Stimulated activated naive CD8-positive, alpha-beta T cell treated with anti-CD3 and anti-CD28 coated beads, Interleukin-15, amount 100 ng/mL, for 72 hours (primary cell): Measurements from ENCODE around the gene GNA15.
"Not testable (repeated sequence)": the region's sequence is repeated elsewhere in the genome, so short reads cannot be mapped to it uniquely, and the experiment has no call there.

Experiments
- ATAC-seq: fragments of 150-1000 bp; cut with Tn5 transposase; 2 replicates; pipeline ENCODE4 v1.10.0; 2021; ENCODE audit warnings: mild to moderate bottlenecking, moderate library complexity
- DNase-seq, 2 donors: peaks; one replicate each; pipeline ENCODE4 v3.0.0; 2021 to 2022
- H3K27ac Mint-ChIP-seq, 2 donors: one replicate each; pipeline ENCODE4 v1.8.0; 2022; ENCODE audit warnings: mild to moderate bottlenecking in 2 of 2, mixed read lengths in 2 of 2, moderate library complexity in 2 of 2
- H3K27me3 Mint-ChIP-seq: one replicate; pipeline ENCODE4 v1.8.0; 2022; ENCODE audit warnings: mixed read lengths
- H3K4me1 Mint-ChIP-seq: one replicate; pipeline ENCODE4 v1.8.0; 2022; ENCODE audit warnings: mild to moderate bottlenecking, mixed read lengths
- H3K4me3 Mint-ChIP-seq, 2 donors: one replicate each; pipeline ENCODE4 v1.8.0; 2022; ENCODE audit warnings: mild to moderate bottlenecking in 2 of 2, mixed read lengths in 2 of 2, moderate library complexity in 1 of 2
- H3K9me3 Mint-ChIP-seq, 2 donors: one replicate each; pipeline ENCODE4 v1.8.0; 2022; ENCODE audit warnings: mixed read lengths in 2 of 2

The GNA15 gene

DNA sequence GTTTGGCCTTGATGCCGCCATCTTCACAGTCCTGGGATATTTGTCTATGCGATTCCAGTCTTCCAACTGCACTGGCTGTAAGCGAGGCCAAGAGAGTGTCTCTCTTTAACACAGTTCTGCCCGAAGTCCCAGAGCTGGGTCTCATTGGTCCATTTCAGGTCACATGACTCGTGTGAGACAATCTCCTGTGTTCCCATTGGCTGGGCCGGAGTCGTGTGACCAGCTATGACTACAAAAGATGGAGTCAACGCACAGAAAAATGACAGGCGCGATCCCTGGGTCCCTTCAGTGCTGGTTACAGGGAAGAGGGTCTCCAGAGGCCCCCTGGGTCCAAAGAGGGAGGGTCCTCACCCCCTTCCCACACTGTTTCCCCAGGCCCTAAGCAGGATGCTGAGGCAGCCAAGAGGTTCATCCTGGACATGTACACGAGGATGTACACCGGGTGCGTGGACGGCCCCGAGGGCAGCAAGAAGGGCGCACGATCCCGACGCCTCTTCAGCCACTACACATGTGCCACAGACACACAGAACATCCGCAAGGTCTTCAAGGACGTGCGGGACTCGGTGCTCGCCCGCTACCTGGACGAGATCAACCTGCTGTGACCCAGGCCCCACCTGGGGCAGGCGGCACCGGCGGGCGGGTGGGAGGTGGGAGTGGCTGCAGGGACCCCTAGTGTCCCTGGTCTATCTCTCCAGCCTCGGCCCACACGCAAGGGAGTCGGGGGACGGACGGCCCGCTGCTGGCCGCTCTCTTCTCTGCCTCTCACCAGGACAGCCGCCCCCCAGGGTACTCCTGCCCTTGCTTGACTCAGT is 26.8 kb downstream of the GNA15 start:
- ATAC-seq (peak; percentile 13), DNase-seq (peak in 1 of 2 donors; percentile 43)
- Mint-ChIP-seq H3K4me3 (no peak overlapping the region), H3K4me1 (peaks cover 26% of the 10 kb centered on the region), H3K27me3 (no peaks in the 10 kb centered on the region), H3K9me3 (peaks cover 4 to 7% of the 10 kb centered on the region in 2 donors), H3K27ac (no peak overlapping the region)

DNA sequence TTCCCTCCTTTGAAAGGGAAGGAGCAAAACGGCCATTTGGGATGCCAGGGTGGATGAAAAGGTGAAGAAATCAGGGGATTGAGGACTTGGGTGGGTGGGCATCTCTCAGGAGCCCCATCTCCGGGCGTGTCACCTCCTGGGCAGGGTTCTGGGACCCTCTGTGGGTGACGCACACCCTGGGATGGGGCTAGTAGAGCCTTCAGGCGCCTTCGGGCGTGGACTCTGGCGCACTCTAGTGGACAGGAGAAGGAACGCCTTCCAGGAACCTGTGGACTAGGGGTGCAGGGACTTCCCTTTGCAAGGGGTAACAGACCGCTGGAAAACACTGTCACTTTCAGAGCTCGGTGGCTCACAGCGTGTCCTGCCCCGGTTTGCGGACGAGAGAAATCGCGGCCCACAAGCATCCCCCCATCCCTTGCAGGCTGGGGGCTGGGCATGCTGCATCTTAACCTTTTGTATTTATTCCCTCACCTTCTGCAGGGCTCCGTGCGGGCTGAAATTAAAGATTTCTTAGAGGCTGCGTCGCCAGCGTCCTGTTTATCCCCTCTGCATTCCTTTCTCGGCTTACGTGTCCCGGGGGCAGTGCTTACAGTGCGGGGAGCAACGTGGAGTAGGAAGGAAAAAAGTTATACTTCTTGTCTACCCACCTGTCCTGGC is 27.5 kb downstream of the GNA15 start:
- DNase-seq: peak; percentile 68 to 79
- Mint-ChIP-seq H3K4me3 (no peak overlapping the region), H3K4me1 (peaks cover 26% of the 10 kb centered on the region), H3K27ac (no peak overlapping the region), H3K9me3 (peaks cover 4 to 7% of the 10 kb centered on the region in 2 donors), H3K27me3 (no peaks in the 10 kb centered on the region)
- ATAC-seq: peak; percentile 91

DNA sequence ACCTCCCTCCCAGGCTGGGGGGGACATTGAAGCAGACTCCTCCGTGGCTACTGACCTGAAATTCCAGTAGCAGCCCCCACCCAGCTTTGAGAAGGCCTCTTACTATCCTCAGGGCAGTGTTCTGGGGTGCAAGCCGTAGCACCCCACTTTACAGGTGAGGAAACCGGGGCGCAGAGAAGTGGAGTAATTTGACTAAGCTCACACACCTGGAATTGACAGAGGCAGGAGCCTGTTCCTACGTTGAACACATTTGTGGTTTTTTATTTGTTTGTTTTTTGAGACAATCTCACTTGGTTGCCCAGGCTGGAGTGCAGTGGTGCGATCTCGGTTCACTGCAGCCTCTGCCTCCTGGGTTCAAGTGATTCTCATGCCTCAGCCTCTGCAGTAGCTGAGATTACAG is 28.1 kb downstream of the GNA15 start:
- DNase-seq (no peak), ATAC-seq (no peak)
- Mint-ChIP-seq H3K9me3 (peaks cover 4 to 7% of the 10 kb centered on the region in 2 donors), H3K27me3 (no peaks in the 10 kb centered on the region), H3K4me1 (peaks cover 26% of the 10 kb centered on the region), H3K27ac (no peak overlapping the region), H3K4me3 (no peak overlapping the region)

DNA sequence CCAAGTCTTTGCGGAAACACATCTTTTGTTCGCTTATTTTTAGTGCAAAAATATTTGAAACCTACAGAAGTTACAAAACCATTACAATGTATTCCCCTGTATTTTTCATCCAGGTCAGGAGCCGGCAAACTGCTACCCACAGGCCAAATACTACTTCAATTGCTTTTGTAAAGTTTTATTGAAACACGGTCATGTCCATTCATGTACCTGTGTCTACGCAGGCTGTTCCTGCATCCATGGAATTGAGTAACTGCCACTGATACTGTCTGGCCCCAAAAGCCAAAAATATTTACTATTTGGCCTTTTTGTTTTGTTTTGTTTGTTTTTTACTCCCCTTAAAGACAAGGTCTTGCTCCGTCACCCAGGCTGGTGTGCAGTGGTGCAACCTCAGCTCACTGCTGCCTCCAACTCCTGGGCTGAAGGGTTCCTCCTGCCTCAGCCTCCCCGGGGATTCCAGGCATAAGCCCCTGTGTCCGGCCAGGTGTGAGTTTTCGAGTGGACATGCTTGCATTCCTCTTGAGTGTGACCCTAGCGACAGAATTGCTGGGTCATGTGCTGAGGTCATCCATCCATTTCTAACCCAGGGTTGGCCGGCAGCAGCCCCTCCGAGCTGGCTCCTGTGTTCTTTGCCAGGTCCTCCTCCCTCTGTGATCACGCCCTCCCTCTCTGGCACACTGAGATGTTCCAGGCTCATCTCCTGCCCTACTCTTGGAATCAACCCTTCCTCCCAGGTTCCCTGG is 31.9 kb downstream of the GNA15 start:
- H3K27me3 Mint-ChIP-seq: no peaks in the 10 kb centered on the region
- no peak overlapping the region for H3K27ac Mint-ChIP-seq
- H3K4me3 Mint-ChIP-seq: no peak overlapping the region
- peaks cover 31% of the 10 kb centered on the region for H3K4me1 Mint-ChIP-seq
- no peaks in the 10 kb centered on the region for H3K9me3 Mint-ChIP-seq
- DNase-seq (no peak), ATAC-seq (no peak)

DNA sequence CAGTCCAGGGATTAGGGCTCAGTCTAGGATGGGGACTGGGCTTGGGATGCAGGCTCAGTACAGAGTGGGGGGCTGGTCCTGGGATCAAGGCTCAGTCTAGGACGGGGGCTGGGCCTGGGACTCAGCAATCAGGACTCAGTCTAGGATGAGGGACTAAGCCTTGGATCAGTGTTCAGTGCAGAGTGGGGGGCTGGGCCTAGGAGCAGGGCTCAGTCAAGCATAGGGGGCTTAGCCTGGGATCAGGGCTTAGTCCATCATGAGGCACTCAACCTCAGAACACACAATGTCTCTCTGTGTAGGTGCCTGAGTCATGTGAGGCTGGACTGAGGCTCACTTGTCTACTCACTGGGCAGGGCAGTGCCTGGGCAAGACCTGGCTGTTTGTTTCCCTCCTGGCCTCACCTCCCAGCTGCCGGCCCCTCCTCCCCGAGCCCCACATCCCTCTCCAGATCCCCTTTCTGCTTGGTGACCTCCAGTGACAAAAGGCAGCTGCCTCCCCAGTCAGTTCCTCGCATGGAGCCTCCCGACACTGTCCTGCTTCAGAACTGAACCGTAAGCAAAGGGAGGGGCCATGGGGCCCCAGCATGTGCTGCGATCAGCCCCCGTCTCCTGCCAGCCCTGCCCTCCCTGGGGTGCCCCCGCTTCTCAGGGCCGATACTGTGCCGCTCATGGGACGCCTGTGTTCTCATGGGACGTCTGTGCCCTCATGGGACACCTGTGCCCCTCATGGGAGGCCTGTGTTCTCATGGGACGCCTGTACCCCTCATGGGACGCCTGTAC is 36.2 kb downstream of the GNA15 start:
- Mint-ChIP-seq H3K4me1 (peaks cover 26% of the 10 kb centered on the region), H3K4me3 (no peak overlapping the region), H3K9me3 (no peaks in the 10 kb centered on the region), H3K27ac (peak overlapping the region in 1 of 2 donors; percentile 27), H3K27me3 (no peaks in the 10 kb centered on the region)
- ATAC-seq: peak; percentile 44
- DNase-seq: no peak

DNA sequence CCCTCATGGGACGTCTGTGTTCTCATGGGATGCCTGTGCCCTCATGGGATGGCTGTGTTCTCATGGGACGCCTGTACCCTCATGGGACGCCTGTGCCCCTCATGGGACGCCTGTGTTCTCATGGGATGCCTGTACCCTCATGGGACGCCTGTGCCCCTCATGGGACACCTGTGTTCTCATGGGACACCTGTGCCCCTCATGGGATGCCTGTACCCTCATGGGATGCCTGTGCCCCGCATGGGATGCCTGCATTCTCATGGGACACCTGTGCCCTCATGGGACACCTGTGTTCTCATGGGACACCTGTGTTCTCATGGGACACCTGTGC is 36.8 kb downstream of the GNA15 start:
- peaks cover 30% of the 10 kb centered on the region for H3K4me1 Mint-ChIP-seq
- not testable (repeated sequence) for DNase-seq, H3K9me3 Mint-ChIP-seq, H3K27me3 Mint-ChIP-seq, H3K4me3 Mint-ChIP-seq, H3K27ac Mint-ChIP-seq, ATAC-seq

DNA sequence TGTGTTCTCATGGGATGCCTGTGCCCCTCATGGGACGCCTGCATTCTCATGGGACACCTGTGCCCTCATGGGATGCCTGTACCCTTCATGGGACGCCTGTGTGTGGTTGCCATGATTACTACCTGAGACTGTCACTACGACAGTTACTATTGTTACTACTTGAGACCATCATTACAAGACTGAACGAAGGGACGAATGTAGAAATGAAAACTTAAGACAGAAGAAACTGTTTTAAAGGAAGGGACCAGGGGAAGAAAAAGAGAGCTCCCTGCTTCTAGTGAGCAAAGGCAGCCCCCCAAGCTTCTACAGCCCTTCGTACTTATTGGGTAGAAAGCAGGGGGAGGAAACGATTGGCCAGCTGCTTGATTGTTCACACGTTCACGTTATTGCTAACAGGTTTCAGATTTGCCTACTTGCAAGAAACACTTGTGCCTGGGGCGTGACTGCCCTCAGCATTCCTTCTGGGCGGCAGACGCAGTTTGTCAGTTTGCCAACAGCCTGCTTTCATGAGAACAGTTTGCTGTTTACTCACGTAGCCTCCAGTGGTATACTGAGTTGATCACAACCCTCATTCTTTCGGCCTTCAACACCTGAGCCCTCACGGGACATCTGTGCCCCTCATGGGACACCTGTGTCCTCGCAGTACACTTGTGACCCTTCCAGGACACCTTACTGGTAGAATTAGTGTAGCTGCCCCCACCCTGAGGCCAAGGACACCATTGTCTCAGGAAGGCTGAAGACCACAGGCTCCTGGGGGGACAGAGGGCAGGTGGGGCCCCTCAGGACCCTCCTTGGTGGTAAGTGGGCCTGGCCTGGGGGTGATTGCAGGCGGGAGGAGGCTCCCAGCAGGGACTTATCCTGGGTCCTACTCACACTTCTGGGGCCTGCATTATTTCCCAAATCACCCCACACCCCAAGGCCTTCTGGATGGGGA is 40.2 kb downstream of the GNA15 start:
- Mint-ChIP-seq H3K4me3 (peak overlapping the region; percentile 85 to 89), H3K27ac (peak overlapping the region in 1 of 2 donors; percentile 92), H3K27me3 (no peaks in the 10 kb centered on the region), H3K9me3 (no peaks in the 10 kb centered on the region), H3K4me1 (peaks cover 35% of the 10 kb centered on the region)
- ATAC-seq: no peak
- DNase-seq: no peak

DNA sequence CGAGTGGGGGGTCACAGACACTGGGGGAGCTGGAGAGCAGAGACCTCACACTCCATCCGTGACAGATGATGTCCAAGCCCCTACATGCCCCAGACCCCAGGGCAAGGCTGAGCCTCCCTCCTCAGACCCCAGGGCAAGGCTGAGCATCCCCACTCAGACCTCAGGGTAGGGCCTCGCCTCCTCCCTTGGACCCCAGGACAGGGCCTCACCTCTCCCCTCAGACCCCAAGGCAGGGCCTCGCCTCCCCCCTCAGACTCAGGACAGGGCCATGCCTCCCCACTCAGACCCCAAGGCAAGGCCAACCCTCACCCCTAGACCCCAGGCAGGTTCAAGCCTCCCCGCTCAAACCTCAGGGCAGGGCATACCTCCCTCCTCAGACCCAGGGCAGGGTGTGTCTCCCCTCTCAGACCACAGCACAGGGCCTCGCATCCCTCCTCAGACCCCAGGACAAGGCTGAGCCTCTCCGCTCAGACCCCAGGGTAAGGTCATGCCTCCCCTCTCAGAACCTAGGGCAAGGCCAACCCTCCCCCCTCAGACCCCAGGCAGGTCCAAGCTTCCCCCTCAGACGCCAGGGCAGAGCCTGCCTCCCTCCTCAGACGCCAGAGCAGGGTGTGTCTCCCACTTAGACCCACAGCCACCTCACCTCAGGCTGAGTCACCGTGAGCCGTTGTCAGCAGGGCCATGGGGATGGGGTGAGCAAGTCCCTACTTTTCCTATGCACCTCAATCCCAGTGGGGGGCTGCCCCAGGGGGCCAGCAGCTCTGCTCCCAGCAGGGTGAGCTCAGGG is 41.1 kb downstream of the GNA15 start:
- Mint-ChIP-seq H3K27me3 (no peaks in the 10 kb centered on the region), H3K4me3 (peak overlapping the region; percentile 85 to 89), H3K4me1 (peaks cover 33% of the 10 kb centered on the region), H3K9me3 (no peaks in the 10 kb centered on the region), H3K27ac (peak overlapping the region; percentile 81 to 92)
- ATAC-seq (peak; percentile 67), DNase-seq (peak; percentile 44 to 72)

DNA sequence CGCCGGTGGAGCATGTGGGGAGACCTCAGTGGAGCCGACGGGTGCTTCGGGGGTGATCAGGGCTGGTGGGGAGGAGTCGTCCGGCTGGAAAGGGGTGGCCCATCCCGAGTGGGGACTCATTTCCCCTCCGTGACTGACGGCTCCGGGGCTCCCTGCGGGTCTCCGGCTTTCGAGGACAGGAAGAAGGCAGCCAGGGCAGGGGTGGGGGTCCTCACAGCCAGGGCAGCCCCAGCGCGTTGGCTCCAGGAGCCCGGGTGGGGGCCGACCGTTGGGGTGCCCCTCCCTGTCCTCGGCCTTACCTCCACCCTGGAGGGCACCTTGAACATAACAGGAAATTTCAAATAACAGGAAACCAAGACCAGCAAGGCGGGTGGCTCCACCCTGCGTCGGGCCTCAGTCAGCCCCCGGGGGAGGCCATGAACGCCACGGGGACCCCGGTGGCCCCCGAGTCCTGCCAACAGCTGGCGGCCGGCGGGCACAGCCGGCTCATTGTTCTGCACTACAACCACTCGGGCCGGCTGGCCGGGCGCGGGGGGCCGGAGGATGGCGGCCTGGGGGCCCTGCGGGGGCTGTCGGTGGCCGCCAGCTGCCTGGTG is 42.6 kb downstream of the GNA15 start, which contains the start of gene S1PR4:
Gene S1PR4 (plus strand): TSS at position 393 of the 596 bp plus-strand sequence. CDS start 24 bp downstream, at position 417.
- no peaks in the 10 kb centered on the region for H3K27me3 Mint-ChIP-seq
- H3K27ac Mint-ChIP-seq: peak within 1 kb of the TSS; percentile 97 to 98
- ATAC-seq: peak; percentile 82
- peak within 1 kb of the TSS; percentile 91 to 99 for H3K4me3 Mint-ChIP-seq
- H3K4me1 Mint-ChIP-seq: peaks cover 39% of the 10 kb centered on the region
- no peaks in the 10 kb centered on the region for H3K9me3 Mint-ChIP-seq
- peak; percentile 69 to 81 for DNase-seq

DNA sequence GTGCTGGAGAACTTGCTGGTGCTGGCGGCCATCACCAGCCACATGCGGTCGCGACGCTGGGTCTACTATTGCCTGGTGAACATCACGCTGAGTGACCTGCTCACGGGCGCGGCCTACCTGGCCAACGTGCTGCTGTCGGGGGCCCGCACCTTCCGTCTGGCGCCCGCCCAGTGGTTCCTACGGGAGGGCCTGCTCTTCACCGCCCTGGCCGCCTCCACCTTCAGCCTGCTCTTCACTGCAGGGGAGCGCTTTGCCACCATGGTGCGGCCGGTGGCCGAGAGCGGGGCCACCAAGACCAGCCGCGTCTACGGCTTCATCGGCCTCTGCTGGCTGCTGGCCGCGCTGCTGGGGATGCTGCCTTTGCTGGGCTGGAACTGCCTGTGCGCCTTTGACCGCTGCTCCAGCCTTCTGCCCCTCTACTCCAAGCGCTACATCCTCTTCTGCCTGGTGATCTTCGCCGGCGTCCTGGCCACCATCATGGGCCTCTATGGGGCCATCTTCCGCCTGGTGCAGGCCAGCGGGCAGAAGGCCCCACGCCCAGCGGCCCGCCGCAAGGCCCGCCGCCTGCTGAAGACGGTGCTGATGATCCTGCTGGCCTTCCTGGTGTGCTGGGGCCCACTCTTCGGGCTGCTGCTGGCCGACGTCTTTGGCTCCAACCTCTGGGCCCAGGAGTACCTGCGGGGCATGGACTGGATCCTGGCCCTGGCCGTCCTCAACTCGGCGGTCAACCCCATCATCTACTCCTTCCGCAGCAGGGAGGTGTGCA is 43.3 kb downstream of the GNA15 start:
- peak overlapping the region; percentile 91 to 99 for H3K4me3 Mint-ChIP-seq
- no peaks in the 10 kb centered on the region for H3K27me3 Mint-ChIP-seq
- ATAC-seq (peak; percentile 34), DNase-seq (peak; percentile 36 to 53)
- peak overlapping the region; percentile 97 to 98 for H3K27ac Mint-ChIP-seq
- peaks cover 46% of the 10 kb centered on the region for H3K4me1 Mint-ChIP-seq
- no peaks in the 10 kb centered on the region for H3K9me3 Mint-ChIP-seq

DNA sequence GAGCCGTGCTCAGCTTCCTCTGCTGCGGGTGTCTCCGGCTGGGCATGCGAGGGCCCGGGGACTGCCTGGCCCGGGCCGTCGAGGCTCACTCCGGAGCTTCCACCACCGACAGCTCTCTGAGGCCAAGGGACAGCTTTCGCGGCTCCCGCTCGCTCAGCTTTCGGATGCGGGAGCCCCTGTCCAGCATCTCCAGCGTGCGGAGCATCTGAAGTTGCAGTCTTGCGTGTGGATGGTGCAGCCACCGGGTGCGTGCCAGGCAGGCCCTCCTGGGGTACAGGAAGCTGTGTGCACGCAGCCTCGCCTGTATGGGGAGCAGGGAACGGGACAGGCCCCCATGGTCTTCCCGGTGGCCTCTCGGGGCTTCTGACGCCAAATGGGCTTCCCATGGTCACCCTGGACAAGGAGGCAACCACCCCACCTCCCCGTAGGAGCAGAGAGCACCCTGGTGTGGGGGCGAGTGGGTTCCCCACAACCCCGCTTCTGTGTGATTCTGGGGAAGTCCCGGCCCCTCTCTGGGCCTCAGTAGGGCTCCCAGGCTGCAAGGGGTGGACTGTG is 44.0 kb downstream of the GNA15 start:
- H3K27ac Mint-ChIP-seq: peak overlapping the region; percentile 97 to 98
- DNase-seq: peak; percentile 56 to 63
- peaks cover 52% of the 10 kb centered on the region for H3K4me1 Mint-ChIP-seq
- ATAC-seq: peak; percentile 51
- H3K9me3 Mint-ChIP-seq: no peaks in the 10 kb centered on the region
- peak overlapping the region; percentile 91 to 99 for H3K4me3 Mint-ChIP-seq
- H3K27me3 Mint-ChIP-seq: no peaks in the 10 kb centered on the region

DNA sequence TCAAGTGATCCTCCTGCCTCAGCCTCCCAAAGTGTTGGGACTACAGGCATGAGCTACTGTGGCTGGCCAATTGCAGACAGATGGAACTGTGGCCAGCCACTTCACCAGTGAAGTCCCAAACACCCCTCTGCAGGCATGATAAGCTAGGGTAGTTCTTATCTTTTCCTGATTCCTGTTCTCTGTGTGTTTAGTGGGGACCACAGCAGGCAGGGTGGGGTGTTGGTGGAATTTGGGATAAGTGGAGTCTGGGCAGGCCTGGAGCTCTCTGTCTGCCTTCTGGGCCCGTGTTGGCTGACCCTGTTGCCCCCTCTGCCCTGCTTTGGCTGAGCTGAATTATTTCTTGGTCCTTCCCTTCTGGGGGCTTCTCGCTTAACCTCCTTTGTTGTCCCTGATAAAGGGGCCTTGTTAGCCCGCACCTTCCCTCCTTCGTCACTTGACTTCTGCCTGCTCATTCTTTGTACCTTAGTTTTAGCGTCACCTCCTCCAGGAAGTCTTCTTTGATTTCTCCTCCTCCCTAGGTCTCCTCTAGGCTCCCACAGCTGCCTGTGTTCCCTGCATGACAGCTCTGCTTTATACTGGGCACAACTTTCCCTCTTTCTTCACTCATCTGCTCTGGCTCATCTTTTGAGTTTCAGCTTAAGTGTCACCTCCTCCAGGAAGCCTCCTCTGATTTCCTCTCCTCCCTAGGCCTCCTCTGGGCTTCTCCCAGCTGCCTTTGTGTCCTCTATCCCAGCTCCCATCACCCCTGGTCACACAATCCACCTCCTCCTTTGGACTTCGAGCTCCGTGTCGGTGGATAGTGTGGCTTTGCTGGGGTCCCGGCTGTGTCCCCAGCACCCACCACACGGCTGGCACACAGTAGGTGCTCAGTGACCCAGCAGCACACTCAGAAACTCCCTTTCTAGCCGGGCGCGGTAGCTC is 48.1 kb downstream of the GNA15 start:
- Mint-ChIP-seq H3K27ac (no peak overlapping the region), H3K4me3 (peak overlapping the region; percentile 96 to 97), H3K4me1 (peaks cover 61% of the 10 kb centered on the region), H3K27me3 (no peaks in the 10 kb centered on the region), H3K9me3 (no peaks in the 10 kb centered on the region)
- DNase-seq (no peak), ATAC-seq (no peak)
